IMR-90 (cell line): Measurements from ENCODE around the gene SAXO1. TPM values are rescaled to one million over a fixed set of nuclear protein-coding genes. Genes with fewer than 3 reads are reported as not detected.

Experiments used
- ATAC-seq: fragments of 200-7000 bp; cut with Tn5 transposase; 2 replicates; pipeline ENCODE4 v1.9.1; 2020; ENCODE audit warnings: low read depth, mild to moderate bottlenecking, moderate library complexity
- BruUV-seq: library from RNA; stranded (reverse); fragments of 400-500 nt; replicated peaks from 2 replicates; lab custom pipeline; 2021; lab: Mats Ljungman, UMichigan
- CTCF ChIA-PET: fragments of 300-600 bp; formaldehyde crosslinking; extraction: SDS; loops from one replicate; lab custom pipeline; 2021; ENCODE audit warnings: antibody characterized with exemption; lab: Yijun Ruan, JAX
- POLR2A ChIA-PET: fragments of 300-600 bp; sonication (Branson Sonifier 250); formaldehyde crosslinking; loops from one replicate; lab custom pipeline; 2022; ENCODE audit warnings: antibody characterized with exemption; ENCODE audit not compliant: unreplicated experiment; lab: Charles Lee
- DNase-seq: peaks from one replicate; pipeline ENCODE4 v3.0.0; 2013
- H2AFZ ChIP-seq: replicated peaks from 2 replicates; pipeline ENCODE3; 2013; ENCODE audit warnings: low read length, mild to moderate bottlenecking; ENCODE audit not compliant: poor library complexity
- H2AK5ac ChIP-seq: 2 replicates; pipeline ENCODE4 v1.6.1; 2013; ENCODE audit warnings: low read depth, low read length, inconsistent platforms
- H2AK9ac ChIP-seq: replicated peaks from 2 replicates; pipeline ENCODE3; 2013; ENCODE audit warnings: mild to moderate bottlenecking, low read depth, low read length, moderate library complexity; ENCODE audit not compliant: poor library complexity
- H2BK120ac ChIP-seq: 2 replicates; pipeline ENCODE4 v1.6.1; 2013; ENCODE audit warnings: low read depth, low read length, inconsistent platforms
- H2BK15ac ChIP-seq: 3 replicates; pipeline ENCODE4 v1.6.1; 2013; ENCODE audit warnings: low read depth, low read length, inconsistent platforms
- H2BK20ac ChIP-seq: 2 replicates; pipeline ENCODE4 v1.6.1; 2013; ENCODE audit warnings: low read depth, mild to moderate bottlenecking, inconsistent platforms, low read length, moderate library complexity
- H2BK5ac ChIP-seq: 2 replicates; pipeline ENCODE4 v1.6.1; 2013; ENCODE audit warnings: mild to moderate bottlenecking, low read depth, low read length, inconsistent platforms; ENCODE audit not compliant: poor library complexity, severe bottlenecking
- H3K14ac ChIP-seq: replicated peaks from 2 replicates; pipeline ENCODE4 v1.6.1; 2013; ENCODE audit warnings: low read depth, low read length, inconsistent platforms
- H3K18ac ChIP-seq: 2 replicates; pipeline ENCODE4 v1.6.1; 2013; ENCODE audit warnings: low read depth, low read length, control low read depth
- H3K23ac ChIP-seq: 2 replicates; pipeline ENCODE4 v1.6.1; 2013; ENCODE audit warnings: low read depth, low read length, inconsistent platforms
- H3K27ac ChIP-seq: 2 replicates; pipeline ENCODE4 v1.5.1; 2013; ENCODE audit warnings: mild to moderate bottlenecking, control low read depth, low read length; ENCODE audit not compliant: insufficient read depth
- H3K27me3 ChIP-seq: 2 replicates; pipeline ENCODE4 v1.6.1; 2013; ENCODE audit warnings: low read length; ENCODE audit not compliant: control insufficient read depth, insufficient read depth
- H3K36me3 ChIP-seq: 2 replicates; pipeline ENCODE4 v1.6.1; 2013; ENCODE audit warnings: low read length, mixed read lengths; ENCODE audit not compliant: control insufficient read depth, insufficient read depth
- H3K4ac ChIP-seq: 2 replicates; pipeline ENCODE4 v1.6.1; 2013; ENCODE audit warnings: low read depth, low read length, inconsistent platforms
- H3K4me1 ChIP-seq: 2 replicates; pipeline ENCODE4 v1.6.1; 2013; ENCODE audit warnings: low read length, mixed read lengths; ENCODE audit not compliant: control insufficient read depth, insufficient read depth
- H3K4me2 ChIP-seq: 2 replicates; pipeline ENCODE4 v1.6.1; 2013; ENCODE audit warnings: low read depth, mild to moderate bottlenecking, control low read depth, low read length, moderate library complexity
- H3K4me3 ChIP-seq: 2 replicates; pipeline ENCODE4 v1.5.1; 2013; ENCODE audit warnings: low read depth, mild to moderate bottlenecking, control low read depth, low read length, moderate library complexity; ENCODE audit not compliant: insufficient read depth
- H3K56ac ChIP-seq: 2 replicates; pipeline ENCODE4 v1.6.1; 2013; ENCODE audit warnings: low read length, inconsistent platforms; ENCODE audit not compliant: insufficient read depth; ENCODE audit errors: extremely low read depth
- H3K79me1 ChIP-seq, 2 experiments: 2 replicates each; pipeline ENCODE4 v1.6.1; 2013; ENCODE audit warnings: low read length in 2 of 2, inconsistent platforms in 1 of 2, low read depth in 1 of 2
- H3K9ac ChIP-seq: 2 replicates; pipeline ENCODE4 v1.6.1; 2013; ENCODE audit warnings: low read depth, low read length, control low read depth
- H3K9me1 ChIP-seq: 2 replicates; pipeline ENCODE4 v1.6.1; 2013; ENCODE audit warnings: low read length, inconsistent platforms; ENCODE audit not compliant: insufficient read depth
- H3K9me3 ChIP-seq: 2 replicates; pipeline ENCODE4 v1.6.1; 2013; ENCODE audit warnings: low read length; ENCODE audit not compliant: control insufficient read depth, insufficient read depth
- H4K20me1 ChIP-seq: 2 replicates; pipeline ENCODE4 v1.6.1; 2013; ENCODE audit warnings: low read length, inconsistent platforms; ENCODE audit not compliant: insufficient read depth
- H4K5ac ChIP-seq: 2 replicates; pipeline ENCODE4 v1.6.1; 2013; ENCODE audit warnings: mild to moderate bottlenecking, low read depth, low read length, control low read depth
- H4K8ac ChIP-seq, 2 experiments: 2 replicates each; pipeline ENCODE4 v1.6.1; 2013; ENCODE audit warnings: low read depth in 2 of 2, low read length in 2 of 2, control low read depth in 1 of 2, inconsistent platforms in 1 of 2
- H4K91ac ChIP-seq: 2 replicates; pipeline ENCODE4 v1.6.1; 2013; ENCODE audit warnings: low read depth, low read length, inconsistent platforms; ENCODE audit not compliant: insufficient read depth
- BHLHE40 ChIP-seq: fragments of 150-350 bp; IDR thresholded peaks from 2 replicates; pipeline ENCODE4 v1.6.1; 2016; ENCODE audit warnings: mild to moderate bottlenecking, low read depth, low read length
- CEBPB ChIP-seq: IDR thresholded peaks from 2 replicates; pipeline ENCODE4 v1.6.1; 2012; ENCODE audit warnings: low read depth, low read length, improper control_type of control experiment
- FOS ChIP-seq: fragments of 150-350 bp; IDR thresholded peaks from 2 replicates; pipeline ENCODE4 v1.6.1; 2016; ENCODE audit warnings: low read depth, low read length
- dilution Hi-C: fragments of 300-500 bp; cut with HindIII; formaldehyde crosslinking; loops from one replicate; pipeline ENCODE4 v1.14.3; 2018; ENCODE audit warnings: low sequenced_read_pairs; ENCODE audit not compliant: unreplicated experiment
- in situ Hi-C: fragments of 300-500 bp; cut with MboI; formaldehyde crosslinking; loops from 3 replicates; pipeline ENCODE4 v1.14.3; 2019; ENCODE audit warnings: low sequenced_read_pairs, inconsistent platforms, mixed read lengths
- intact Hi-C: fragments of 100-400 bp; cut with micrococcal nuclease; formaldehyde crosslinking; loops from 2 replicates; pipeline ENCODE4 v1.10.0; 2022
- polyA plus RNA-seq, 3 experiments: library from polyadenylated mRNA; depleted of rRNA; stranded (reverse); fragments of >200 nt; gene quantifications; 2 replicates each; pipeline ENCODE4 v1.2.3, GENCODE V29; 2012; ENCODE audit warnings: low replicate concordance in 1 of 3
- total RNA-seq: library from RNA; depleted of rRNA; stranded (reverse); fragments of >200 nt; gene quantifications from 2 replicates; pipeline ENCODE4 v1.2.3, GENCODE V29; 2012

The SAXO1 gene
- total and polyA plus RNA-seq, 2 of the 4 experiments (the other 2 are of a cell fraction) = not detected

- no peak overlapping the region for H2AFZ ChIP-seq
- POLR2A ChIA-PET = no interaction called here
- no peaks in the 10 kb centered on the region for H4K20me1 ChIP-seq
- no peak overlapping the region for H3K23ac ChIP-seq
- BruUV-seq = no TSS peak
- H3K9me3 ChIP-seq = peaks cover 10% of the 10 kb centered on the region
- no peak for TF ChIP-seq FOS
- no peak for TF ChIP-seq BHLHE40
- no peak for TF ChIP-seq CEBPB
- intact Hi-C loops = no loop called here
- H3K79me1 ChIP-seq = no peaks in the 10 kb centered on the region
- no peak overlapping the region for H3K4me2 ChIP-seq
- no peak for DNase-seq
- H3K4me1 ChIP-seq = no peaks in the 10 kb centered on the region
- in situ Hi-C loops = no loop called here
- dilution Hi-C loops = no loop called here
- no peak overlapping the region for H3K9ac ChIP-seq
- no peak overlapping the region for H2BK5ac ChIP-seq
- no peak overlapping the region for H3K4ac ChIP-seq
- no peak overlapping the region for H2BK15ac ChIP-seq
- no peak overlapping the region for H2BK20ac ChIP-seq
- no peak for ATAC-seq
- no peaks in the 10 kb centered on the region for H3K36me3 ChIP-seq
- no peak overlapping the region for H2AK5ac ChIP-seq
- no peak overlapping the region for H4K91ac ChIP-seq
- H3K4me3 ChIP-seq = no peak overlapping the region
- H4K8ac ChIP-seq = no peak overlapping the region
- no peaks in the 10 kb centered on the region for H3K27me3 ChIP-seq
- H3K56ac ChIP-seq = no peak overlapping the region
- CTCF ChIA-PET = no interaction called here
- no peak overlapping the region for H2BK120ac ChIP-seq
- no peaks in the 10 kb centered on the region for H3K9me1 ChIP-seq
- H3K27ac ChIP-seq = no peak overlapping the region
- H3K18ac ChIP-seq = no peak overlapping the region
- H3K14ac ChIP-seq = no peak overlapping the region
- H4K5ac ChIP-seq = no peak overlapping the region
- no peak overlapping the region for H2AK9ac ChIP-seq
These were observed 137.0 kb downstream of the SAXO1 start for GRCh38 chr9:18896004-18896403.
